ENCODE results near the gene GCLM. TPM values are rescaled to one million over a fixed set of nuclear protein-coding genes. Genes with fewer than 3 reads are reported as not detected.

GCLM gene
- total RNA-seq, 4 donors from 2014 or later, result 1.9 to 6.2 (median 2.8) TPM

DNA sequence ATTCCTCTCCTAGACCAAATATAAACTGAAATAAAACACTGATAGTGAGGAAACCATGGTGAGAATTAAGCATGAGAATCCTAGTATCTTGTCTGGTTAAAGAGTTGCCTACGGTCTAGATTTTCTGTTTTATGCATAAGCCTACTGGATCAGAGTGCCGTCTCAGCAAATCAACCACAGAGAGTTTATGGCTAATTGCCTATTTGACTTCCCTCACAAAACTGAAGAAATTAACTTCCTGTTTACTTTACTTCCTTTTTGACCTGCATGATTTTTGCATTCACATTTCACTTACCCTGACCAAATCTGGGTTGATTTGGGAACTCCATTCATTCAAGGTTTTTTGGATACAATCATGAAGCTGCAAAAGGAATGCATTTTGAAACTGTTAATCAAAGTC, 5.0 kb downstream of the GCLM start:
- no peak for TF ChIP-seq POLR2A (IDR thresholded peaks at IDR 0.05)
- TF ChIP-seq, protein P1, sequence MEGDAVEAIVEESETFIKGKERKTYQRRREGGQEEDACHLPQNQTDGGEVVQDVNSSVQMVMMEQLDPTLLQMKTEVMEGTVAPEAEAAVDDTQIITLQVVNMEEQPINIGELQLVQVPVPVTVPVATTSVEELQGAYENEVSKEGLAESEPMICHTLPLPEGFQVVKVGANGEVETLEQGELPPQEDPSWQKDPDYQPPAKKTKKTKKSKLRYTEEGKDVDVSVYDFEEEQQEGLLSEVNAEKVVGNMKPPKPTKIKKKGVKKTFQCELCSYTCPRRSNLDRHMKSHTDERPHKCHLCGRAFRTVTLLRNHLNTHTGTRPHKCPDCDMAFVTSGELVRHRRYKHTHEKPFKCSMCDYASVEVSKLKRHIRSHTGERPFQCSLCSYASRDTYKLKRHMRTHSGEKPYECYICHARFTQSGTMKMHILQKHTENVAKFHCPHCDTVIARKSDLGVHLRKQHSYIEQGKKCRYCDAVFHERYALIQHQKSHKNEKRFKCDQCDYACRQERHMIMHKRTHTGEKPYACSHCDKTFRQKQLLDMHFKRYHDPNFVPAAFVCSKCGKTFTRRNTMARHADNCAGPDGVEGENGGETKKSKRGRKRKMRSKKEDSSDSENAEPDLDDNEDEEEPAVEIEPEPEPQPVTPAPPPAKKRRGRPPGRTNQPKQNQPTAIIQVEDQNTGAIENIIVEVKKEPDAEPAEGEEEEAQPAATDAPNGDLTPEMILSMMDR (IDR thresholded peaks at IDR 0.05), result no peak
- WGBS, 2 donors, result 62 to 67% methylated on average over 2 of the region's 2 CpGs

DNA sequence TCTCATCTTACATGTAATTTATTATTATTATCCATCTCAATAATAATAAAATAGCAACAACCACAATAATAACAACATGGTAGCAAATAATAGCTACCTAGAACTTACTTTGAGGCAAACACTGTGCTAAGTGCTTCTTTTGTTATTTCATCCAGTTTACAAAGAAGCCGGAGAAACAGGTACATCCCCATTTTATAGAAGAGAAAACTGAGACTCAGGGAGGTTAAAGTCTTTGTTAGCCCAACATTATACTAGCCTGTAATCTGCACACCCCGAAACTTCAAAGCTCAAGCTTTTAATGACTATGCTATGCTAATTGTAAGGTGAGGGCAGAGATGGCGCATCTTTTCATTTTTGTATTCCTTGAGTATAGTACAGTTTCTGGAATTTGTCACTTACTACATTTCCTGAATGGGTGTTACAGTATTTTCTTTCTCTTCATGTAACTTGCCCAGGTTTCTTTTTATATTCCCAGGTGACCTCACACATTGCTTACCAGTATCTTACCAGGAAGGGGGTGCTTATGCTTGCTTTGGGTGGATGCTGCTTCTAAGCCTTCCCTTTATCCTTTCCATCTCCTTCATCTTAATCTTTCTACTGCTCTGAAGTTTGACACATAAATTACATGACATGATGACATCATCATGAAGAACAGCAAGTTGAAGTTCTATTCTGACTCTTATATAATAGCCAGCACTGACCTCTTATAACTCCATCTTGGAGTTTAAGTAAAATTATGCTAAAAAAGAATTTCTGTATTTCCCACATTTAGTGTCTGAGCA, 8.3 kb downstream of the GCLM start:
- intact Hi-C loops (cut with DNase I; ENCODE audit: low total_unique reads), result no loop called here
- H3K4me3 ChIP-seq (ENCODE audit: low read depth, poor library complexity, severe bottlenecking), result no peak overlapping the region
- no peak for TF ChIP-seq POLR2A (IDR thresholded peaks at IDR 0.05)
- TF ChIP-seq, protein P1 (IDR thresholded peaks at IDR 0.05), result no peak
- DNase-seq (ENCODE audit: low spot score in 2 of 2), result no peak
- 94% methylated on average over 3 of the region's 3 CpGs for WGBS, 2 donors

More for the DNA sequence above, 5.0 kb downstream of the GCLM start:
- H3K4me3 ChIP-seq (ENCODE audit: low read depth, poor library complexity, severe bottlenecking), result no peak overlapping the region
- intact Hi-C loops (cut with DNase I; ENCODE audit: low total_unique reads), result no loop called here
- no peak for DNase-seq (ENCODE audit: low spot score in 2 of 2)

DNA sequence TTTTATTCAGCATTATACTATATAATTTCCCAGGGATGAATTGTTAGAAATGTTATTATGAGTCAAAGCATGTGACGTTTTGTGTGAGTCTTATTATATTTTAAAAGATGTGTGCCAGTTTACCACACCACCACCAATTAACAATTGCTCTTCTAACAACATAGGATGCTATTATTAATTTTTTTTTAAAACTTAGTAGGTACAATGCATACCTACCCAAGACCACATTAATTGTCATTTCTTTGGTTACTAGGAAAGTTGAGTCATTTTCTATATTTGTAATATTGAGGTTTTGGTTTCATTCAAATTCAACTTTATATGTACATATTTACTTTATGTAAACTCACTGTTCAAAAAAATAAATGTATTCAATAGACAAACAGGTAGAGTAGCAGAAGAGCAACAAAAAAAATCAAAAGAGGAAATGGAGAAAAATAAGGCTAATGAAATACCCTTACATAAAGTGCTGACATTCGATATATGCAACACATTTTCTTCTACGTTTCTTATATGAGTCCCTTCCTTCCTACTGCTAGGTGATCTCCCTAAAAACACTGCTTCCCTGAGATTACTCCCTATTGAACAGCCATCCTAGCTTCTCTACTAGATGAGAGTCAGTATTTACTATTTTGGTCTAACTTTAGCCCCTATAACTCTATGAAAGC, 9.6 kb downstream of the GCLM start:
- TF ChIP-seq POLR2A (IDR thresholded peaks at IDR 0.05), result no peak
- TF ChIP-seq, protein P1 (IDR thresholded peaks at IDR 0.05), result no peak
- no peak for DNase-seq (ENCODE audit: low spot score in 2 of 2)
- intact Hi-C loops (cut with DNase I; ENCODE audit: low total_unique reads), result no loop called here
- WGBS, 2 donors, result 83 to 90% methylated on average over 3 of the region's 3 CpGs
- H3K4me3 ChIP-seq (ENCODE audit: low read depth, poor library complexity, severe bottlenecking), result no peak overlapping the region

DNA sequence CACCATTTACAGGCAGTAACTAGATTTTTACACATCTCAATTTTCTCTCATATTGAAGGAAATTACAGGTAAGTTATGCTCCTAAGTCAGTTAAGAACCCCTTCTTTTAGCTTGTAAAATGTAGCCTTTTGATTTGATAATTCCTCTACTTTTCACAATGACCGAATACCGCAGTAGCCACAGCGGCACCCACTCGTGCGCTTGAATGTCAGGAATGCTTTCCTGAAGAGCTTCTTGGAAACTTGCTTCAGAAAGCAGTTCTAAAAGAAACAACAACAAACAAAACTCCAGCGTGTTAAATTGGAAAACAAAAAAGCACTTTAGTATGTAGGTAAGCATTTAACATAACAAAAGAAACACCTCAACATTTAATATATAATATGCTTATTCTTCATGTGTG, 20.3 kb downstream of the GCLM start:
- WGBS, 2 donors, result 81% methylated on average over 6 of the region's 6 CpGs
- intact Hi-C loops (cut with DNase I; ENCODE audit: low total_unique reads), result no loop called here
- no peak for DNase-seq (ENCODE audit: low spot score in 2 of 2)
- H3K4me3 ChIP-seq (ENCODE audit: low read depth, poor library complexity, severe bottlenecking), result no peak overlapping the region
- TF ChIP-seq, protein P1 (IDR thresholded peaks at IDR 0.05), result no peak
- TF ChIP-seq POLR2A (IDR thresholded peaks at IDR 0.05), result no peak

DNA sequence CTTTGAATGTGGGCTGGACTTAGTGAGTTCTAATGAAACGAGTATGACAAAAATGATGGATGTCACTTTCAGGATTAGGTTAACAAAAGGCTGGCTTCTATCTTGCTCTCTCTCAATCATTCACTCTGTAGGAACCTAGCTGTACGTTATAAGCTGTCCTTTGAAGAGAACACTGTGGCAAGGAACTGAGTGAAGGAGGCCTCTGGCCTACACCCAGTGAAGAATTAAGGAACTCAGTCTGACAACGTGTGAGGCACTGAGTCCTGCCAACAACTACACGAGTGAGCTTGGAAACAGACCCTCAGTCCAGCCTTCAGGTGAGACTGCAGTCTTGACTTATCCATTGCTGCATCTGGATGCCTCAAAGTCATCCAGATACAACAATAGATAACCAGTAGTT, 27.0 kb downstream of the GCLM start:
- H3K4me3 ChIP-seq (ENCODE audit: low read depth, poor library complexity, severe bottlenecking), result no peak overlapping the region
- intact Hi-C loops (cut with DNase I; ENCODE audit: low total_unique reads), result no loop called here
- 72 to 88% methylated on average over 4 of the region's 4 CpGs for WGBS, 2 donors
- DNase-seq (ENCODE audit: low spot score in 2 of 2), result no peak
- TF ChIP-seq, protein P1 (IDR thresholded peaks at IDR 0.05), result no peak
- no peak for TF ChIP-seq POLR2A (IDR thresholded peaks at IDR 0.05)
